K562 (cell line): ENCODE measurements around the gene WWOX. TPM values are rescaled to one million over a fixed set of nuclear protein-coding genes. Genes with fewer than 3 reads are reported as not detected.

ENCODE experiments used
- ATAC-seq: fragments of 200-7000 bp; cut with Tn5 transposase; 3 replicates; pipeline ENCODE4 v1.9.1; 2020; ENCODE audit warnings: moderate library complexity
- BruUV-seq: library from RNA; stranded (reverse); fragments of 400-500 nt; replicated peaks from 2 replicates; lab custom pipeline; 2021; lab: Mats Ljungman, UMichigan
- CTCF ChIA-PET: fragments of 300-600 bp; formaldehyde crosslinking; extraction: SDS; loops from one replicate; lab custom pipeline; 2021; ENCODE audit warnings: low intra/inter-chr PET ratio; lab: Yijun Ruan, JAX
- POLR2A ChIA-PET: fragments of 300-600, 350-650 bp; sonication (Branson Sonifier 250); formaldehyde crosslinking; extraction: SDS; loops from one replicate; lab custom pipeline; 2021; ENCODE audit warnings: antibody characterized with exemption, inconsistent platforms; lab: Yijun Ruan, JAX
- DNase-seq, 4 experiments: peaks; one replicate each; pipeline versions ENCODE4 v3.0.0 to v3.0.0-alpha.2; 2011 to 2018; ENCODE audit warnings: low spot score in 3 of 4, mixed read lengths in 3 of 4; ENCODE audit errors: extremely low read depth in 1 of 4
- FAIRE-seq: peaks from 2 replicates; lab custom pipeline; 2011; peaks lifted over from hg19 to GRCh38; lab: Jason Lieb, UNC
- H2AFZ ChIP-seq: 2 replicates; pipeline ENCODE4 v1.6.0; 2011; ENCODE audit warnings: low read depth, low read length, control low read depth, inconsistent platforms
- H3K27ac ChIP-seq: fragments of 200-600 bp; 3 replicates; pipeline ENCODE4 v1.8.0; 2011; ENCODE audit warnings: low read depth, mild to moderate bottlenecking, control low read depth, inconsistent platforms, low read length, moderate library complexity, mixed read lengths; ENCODE audit errors: extremely low read depth
- H3K27me3 ChIP-seq, 2 experiments: fragments of 300-600 bp in 1 of 2; 2 replicates in 1 of 2; 3 replicates in 1 of 2; pipeline versions ENCODE4 v1.6.0 to v1.8.0; 2011; ENCODE audit warnings: inconsistent platforms in 2 of 2, low read length in 2 of 2, mild to moderate bottlenecking in 1 of 2, mixed read lengths in 1 of 2, moderate library complexity in 1 of 2; ENCODE audit not compliant: control insufficient read depth in 2 of 2, insufficient read depth in 2 of 2
- H3K36me3 ChIP-seq: fragments of 300-600 bp; 3 replicates; pipeline ENCODE4 v1.8.0; 2011; ENCODE audit warnings: mild to moderate bottlenecking, low read length, inconsistent platforms; ENCODE audit not compliant: control insufficient read depth, insufficient read depth
- H3K4me1 ChIP-seq, 2 experiments: fragments of 200-600 bp in 1 of 2; replicated peaks in 1 of 2; 2 replicates in 1 of 2; 3 replicates in 1 of 2; pipeline versions ENCODE4 v1.5.1 to v1.8.0; 2011; ENCODE audit warnings: inconsistent platforms in 2 of 2, low read length in 2 of 2, mild to moderate bottlenecking in 1 of 2, mixed read lengths in 1 of 2, moderate library complexity in 1 of 2; ENCODE audit not compliant: control insufficient read depth in 2 of 2, insufficient read depth in 2 of 2
- H3K4me2 ChIP-seq: 2 replicates; pipeline ENCODE4 v1.6.1; 2011; ENCODE audit warnings: low read length, control low read depth, inconsistent platforms, mixed read lengths; ENCODE audit not compliant: insufficient read depth
- H3K4me3 ChIP-seq: fragments of 200-600 bp; sonication (generic), shearing (Covaris generic); 2 replicates; pipeline ENCODE4 v1.5.1; 2016; ENCODE audit warnings: control low read depth, inconsistent platforms
- H3K79me2 ChIP-seq: fragments of 200-600 bp; 3 replicates; pipeline ENCODE4 v1.8.0; 2011; ENCODE audit warnings: low read length, inconsistent platforms; ENCODE audit not compliant: control insufficient read depth, insufficient read depth
- H3K9ac ChIP-seq, 2 experiments: 2 replicates each; pipeline versions ENCODE4 v1.6.0 to v1.6.1; 2011; ENCODE audit warnings: low read depth in 2 of 2, low read length in 2 of 2, control low read depth in 1 of 2, inconsistent platforms in 1 of 2, mild to moderate bottlenecking in 1 of 2, mixed read lengths in 1 of 2; ENCODE audit not compliant: insufficient read depth in 1 of 2
- H3K9me1 ChIP-seq: one replicate; pipeline ENCODE4 v1.6.0; 2011; ENCODE audit warnings: inconsistent platforms, mild to moderate bottlenecking, low read length, moderate library complexity; ENCODE audit not compliant: control insufficient read depth, insufficient read depth
- H3K9me3 ChIP-seq: replicated peaks from 2 replicates; pipeline ENCODE4 v1.5.1; 2011; ENCODE audit warnings: low read depth, low read length, inconsistent platforms; ENCODE audit not compliant: control insufficient read depth, insufficient read depth
- H4K20me1 ChIP-seq: replicated peaks from 2 replicates; pipeline ENCODE4 v1.6.1; 2011; ENCODE audit warnings: low read length, inconsistent platforms, mixed read lengths; ENCODE audit not compliant: control insufficient read depth, insufficient read depth
- AFF1 ChIP-seq, 2 experiments: fragments of 450-650 bp; IDR thresholded peaks; 2 replicates each; pipeline ENCODE4 v1.6.1; 2018; ENCODE audit warnings: mild to moderate bottlenecking in 2 of 2, low read depth in 1 of 2; ENCODE audit not compliant: partially characterized antibody in 2 of 2
- CAMTA2 ChIP-seq: fragments of 250-450 bp; sonication (Bioruptor Pico); conservative IDR thresholded peaks from 2 replicates; pipeline ENCODE4 v1.5.1; 2022
- CLOCK ChIP-seq: fragments of 250-450 bp; sonication (Bioruptor Pico); IDR thresholded peaks from 2 replicates; pipeline ENCODE4 v1.4.0; 2020; ENCODE audit warnings: mild to moderate bottlenecking, moderate library complexity, borderline replicate concordance
- HMBOX1 ChIP-seq: sonication (generic); IDR thresholded peaks from 2 replicates; pipeline ENCODE4 v1.6.1; 2016
- MCM3 ChIP-seq: fragments of 450-650 bp; IDR thresholded peaks from 2 replicates; pipeline ENCODE4 v1.6.1; 2016
- MEF2A ChIP-seq: IDR thresholded peaks from 2 replicates; pipeline ENCODE4 v1.6.1; 2011; ENCODE audit warnings: low read depth, mild to moderate bottlenecking, low read length, moderate library complexity; ENCODE audit not compliant: control insufficient read depth
- PCBP2 ChIP-seq: fragments of 200-400 bp; formaldehyde crosslinking; IDR thresholded peaks from 2 replicates; pipeline ENCODE4 v1.6.1; 2018; ENCODE audit warnings: low read length, low read depth, mild to moderate bottlenecking, moderate library complexity; ENCODE audit not compliant: poor library complexity, severe bottlenecking
- RFX1 ChIP-seq: fragments of 450-650 bp; IDR thresholded peaks from 2 replicates; pipeline ENCODE4 v1.6.1; 2016; ENCODE audit warnings: mild to moderate bottlenecking, moderate library complexity
- SPI1 ChIP-seq: IDR thresholded peaks from 2 replicates; pipeline ENCODE4 v1.6.1; 2011; ENCODE audit warnings: low read depth, low read length, control low read depth, borderline replicate concordance
- SRSF3 ChIP-seq: fragments of 200-400 bp; formaldehyde crosslinking; IDR thresholded peaks from 2 replicates; pipeline ENCODE4 v1.6.1; 2016; ENCODE audit warnings: mild to moderate bottlenecking, low read length, moderate library complexity; ENCODE audit not compliant: insufficient read depth
- TCF15 ChIP-seq: fragments of 250-450 bp; sonication (Bioruptor Pico); IDR thresholded peaks from 2 replicates; pipeline ENCODE4 v1.8.0; 2022; ENCODE audit warnings: moderate library complexity, mild to moderate bottlenecking, inconsistent platforms
- ZNF586 ChIP-seq: fragments of 450-650 bp; formaldehyde crosslinking; conservative IDR thresholded peaks from 2 replicates; pipeline ENCODE4 v1.4.0; 2020; ENCODE audit warnings: mild to moderate bottlenecking, moderate library complexity
- WGBS: fragments of 100-300 bp; shearing (Covaris generic); methylation state at CpG from one replicate; pipeline ENCODE4 v1.1.6; 2016; ENCODE audit warnings: low coverage, mixed read lengths; ENCODE audit not compliant: insufficient coverage; ENCODE audit errors: missing lambda C conversion rate; 5-methylcytosine and 5-hydroxymethylcytosine counted together
- in situ Hi-C: fragments of 300-500 bp; cut with MboI; formaldehyde crosslinking; loops from 4 replicates; pipeline ENCODE4 v1.15.0; 2018; ENCODE audit warnings: inconsistent platforms, mixed read lengths
- intact Hi-C: fragments of 100-400 bp; cut with micrococcal nuclease; formaldehyde crosslinking; loops from 2 replicates; pipeline ENCODE4 v1.14.2; 2022
- polyA plus RNA-seq, 8 experiments: library from polyadenylated mRNA; depleted of rRNA in 4 of 8; stranded (reverse) in 5 of 8; unstranded in 3 of 8; fragments of >200 nt; fragmentation: Nextera tagmentation in 2 of 8; fragmentation: Illumina TruSeq in 1 of 8; extraction: Ambion mirVana in 2 of 8; extraction: Trizol in 1 of 8; gene quantifications; 2 replicates each; pipeline versions ENCODE4 v1.2.1 to v1.2.3, GENCODE V29; 2011 to 2014; ENCODE audit warnings: inconsistent platforms in 1 of 8, missing spikeins in 1 of 8
- total RNA-seq, 7 experiments: library from RNA; depleted of rRNA in 6 of 7; stranded (reverse); fragments of >200 nt in 6 of 7; fragmentation: Illumina TruSeq in 2 of 7; extraction: Trizol in 2 of 7; gene quantifications; 2 replicates each; pipeline versions ENCODE4 v1.2.1 to v1.2.3, GENCODE V29; 2011 to 2021; ENCODE audit warnings: low replicate concordance in 1 of 7

The WWOX gene
- total and polyA plus RNA-seq, 9 of the 15 experiments (the other 6 are each of a cell fraction or from before 2014, with no cell fraction given) = 1.6 to 22.7 (median 8.1) TPM

GRCh38 chr16:78918805-78919305 lies 819.4 kb downstream of the WWOX start:
- Histone ChIP-seq H3K4me3 (no peak overlapping the region), H3K9me3 (no peaks in the 10 kb centered on the region), H2AFZ (no peak overlapping the region), H3K4me1 (peaks cover 0 to 4% of the 10 kb centered on the region in 2 experiments; a peak in 2 of 5 replicates), H3K27ac (no peak overlapping the region), H3K79me2 (no peaks in the 10 kb centered on the region), H3K4me2 (no peak overlapping the region), H4K20me1 (no peaks in the 10 kb centered on the region), H3K9ac (no peak overlapping the region), H3K36me3 (no peaks in the 10 kb centered on the region), H3K27me3 (no peaks in the 10 kb centered on the region), H3K9me1 (no peaks in the 10 kb centered on the region)
- DNase-seq = no peak
- FAIRE-seq = no peak
- TF ChIP-seq CAMTA2 (CRISPR knock-in tag) (no peak), SPI1 (no peak), PCBP2 (no peak), MEF2A (no peak), TCF15 (no peak), MCM3 (no peak), SRSF3 (no peak), CLOCK (CRISPR knock-in tag) (no peak), RFX1 (no peak), ZNF586 (CRISPR knock-in tag) (no peak), HMBOX1 (no peak), AFF1 (IDR thresholded peaks at IDR 0.05; ENCODE audit: low read depth in 1 of 2, partially characterized antibody in 2 of 2) (no peak)
- BruUV-seq = no TSS peak
- no peak for ATAC-seq
- WGBS = under 1% methylated on average over 8 of the region's 8 CpGs
- ChIA-PET POLR2A (interaction anchor here (0.7 kb wide), 1 partner anchor 538 kb away, joined by 3 read pairs; no protein-coding TSS in a partner anchor), CTCF (no interaction called here)
- intact Hi-C loops (no loop called here), in situ Hi-C loops (no loop called here)
